ENCODE results near the gene RNU6-9.
"Not testable (repeated sequence)": the region's sequence is repeated elsewhere in the genome, so short reads cannot be mapped to it uniquely, and the experiment has no call there.

The RNU6-9 gene

GRCh38 chr19:861756-862580 is 31.3 kb upstream of the RNU6-9 start:
- no peak for DNase-seq (ENCODE audit: low spot score)

GRCh38 chr19:862581-863314 is 30.5 kb upstream of the RNU6-9 start:
- no peak for DNase-seq (ENCODE audit: low spot score)

- DNase-seq (ENCODE audit: low spot score), result no peak
Observed at GRCh38 chr19:863315-863620, 30.0 kb upstream of the RNU6-9 start.

- DNase-seq (ENCODE audit: low spot score), result no peak
Observed at GRCh38 chr19:866769-867300, 26.4 kb upstream of the RNU6-9 start.

GRCh38 chr19:867301-867793 is 25.9 kb upstream of the RNU6-9 start:
- DNase-seq (ENCODE audit: low spot score), result no peak

- DNase-seq (ENCODE audit: low spot score), result no peak
Observed at GRCh38 chr19:867855-868457, 25.3 kb upstream of the RNU6-9 start.

- DNase-seq (ENCODE audit: low spot score), result no peak
Observed at GRCh38 chr19:868458-869244, 24.6 kb upstream of the RNU6-9 start.

GRCh38 chr19:869245-870177 is 23.8 kb upstream of the RNU6-9 start:
- no peak for DNase-seq (ENCODE audit: low spot score)

- no peak for DNase-seq (ENCODE audit: low spot score)
Observed at GRCh38 chr19:870314-870713, 23.0 kb upstream of the RNU6-9 start.

GRCh38 chr19:870963-871401 is 22.3 kb upstream of the RNU6-9 start:
- DNase-seq (ENCODE audit: low spot score), result no peak

GRCh38 chr19:871446-872265 is 21.6 kb upstream of the RNU6-9 start:
- DNase-seq (ENCODE audit: low spot score), result no peak

- no peak for DNase-seq (ENCODE audit: low spot score)
Observed at GRCh38 chr19:872266-872951, 20.9 kb upstream of the RNU6-9 start.

- no peak for DNase-seq (ENCODE audit: low spot score)
Observed at GRCh38 chr19:873084-873483, 20.2 kb upstream of the RNU6-9 start.

- no peak for DNase-seq (ENCODE audit: low spot score)
Observed at GRCh38 chr19:873561-874041, 19.7 kb upstream of the RNU6-9 start.

- DNase-seq (ENCODE audit: low spot score), result no peak
Observed at GRCh38 chr19:875265-875879, 17.9 kb upstream of the RNU6-9 start.

- no peak for DNase-seq (ENCODE audit: low spot score)
Observed at GRCh38 chr19:876089-876488, 17.2 kb upstream of the RNU6-9 start.

- DNase-seq (ENCODE audit: low spot score), result no peak
Observed at GRCh38 chr19:876780-877314, 16.4 kb upstream of the RNU6-9 start.

- not testable (repeated sequence) for DNase-seq (ENCODE audit: low spot score)
Observed at GRCh38 chr19:877992-878660, 15.2 kb upstream of the RNU6-9 start.

All from pons (tissue), 1 donor.